GM19468 (cell line): ENCODE data around the gene ZNF138.
A peak's percentile ranks its signal among the peaks of the same experiment; 100 is the strongest.
"Not testable (repeated sequence)": the region's sequence is repeated elsewhere in the genome, so short reads cannot be mapped to it uniquely, and the experiment has no call there.

Experiments
- ATAC-seq: cut with Tn5 transposase; IDR thresholded peaks from one replicate; pipeline ENCODE4 v1.9.1; 2021; ENCODE audit warnings: mild to moderate bottlenecking, moderate library complexity, moderate number of reproducible peaks; ENCODE audit not compliant: unreplicated experiment; ENCODE audit errors: extremely low read depth

The ZNF138 gene

GRCh38 chr7:64794171-64794844 lies at the start of gene ZNF138:
Gene ZNF138 (plus strand): TSS chr7:64794428. CDS start chr7:64794569, 141 bp downstream.
- ATAC-seq = peak; percentile 99

- no peak for ATAC-seq
Measured at GRCh38 chr7:64744680-64745079, 49.5 kb upstream of the ZNF138 start.

GRCh38 chr7:64747802-64748201 lies 46.4 kb upstream of the ZNF138 start:
- ATAC-seq = no peak

GRCh38 chr7:64753032-64753431 lies 41.2 kb upstream of the ZNF138 start:
- ATAC-seq = no peak

- ATAC-seq = no peak
Measured at GRCh38 chr7:64755865-64756264, 38.4 kb upstream of the ZNF138 start.

- ATAC-seq = no peak
Measured at GRCh38 chr7:64758151-64758550, 36.1 kb upstream of the ZNF138 start.

GRCh38 chr7:64768824-64769223 lies 25.4 kb upstream of the ZNF138 start:
- ATAC-seq = no peak

- no peak for ATAC-seq
Measured at GRCh38 chr7:64774204-64774842, 19.9 kb upstream of the ZNF138 start.

- ATAC-seq = no peak
Measured at GRCh38 chr7:64775289-64775688, 18.9 kb upstream of the ZNF138 start.

- ATAC-seq = not testable (repeated sequence)
Measured at GRCh38 chr7:64784842-64785241, 9.4 kb upstream of the ZNF138 start.

GRCh38 chr7:64787295-64787694 lies 6.9 kb upstream of the ZNF138 start:
- no peak for ATAC-seq

GRCh38 chr7:64789241-64789640 lies 5.0 kb upstream of the ZNF138 start:
- ATAC-seq = not testable (repeated sequence)

- ATAC-seq = no peak
Measured at GRCh38 chr7:64793106-64793755, 997 bp upstream of the ZNF138 start.

- no peak for ATAC-seq
Measured at GRCh38 chr7:64795176-64795575, 948 bp downstream of the ZNF138 start.

GRCh38 chr7:64799169-64799568 lies 4.9 kb downstream of the ZNF138 start:
- not testable (repeated sequence) for ATAC-seq

- no peak for ATAC-seq
Measured at GRCh38 chr7:64802699-64803098, 8.5 kb downstream of the ZNF138 start.

GRCh38 chr7:64807731-64808365 lies 13.6 kb downstream of the ZNF138 start:
- ATAC-seq = no peak

GRCh38 chr7:64811767-64812166 lies 17.5 kb downstream of the ZNF138 start:
- no peak for ATAC-seq

GRCh38 chr7:64830926-64831325 lies 36.7 kb downstream of the ZNF138 start:
- no peak for ATAC-seq

GRCh38 chr7:64832136-64832535 lies 37.9 kb downstream of the ZNF138 start:
- ATAC-seq = no peak

GRCh38 chr7:64834989-64835388 lies 40.8 kb downstream of the ZNF138 start:
- no peak for ATAC-seq
